Breast epithelium (tissue), 3 donors: ENCODE results near the gene ASXL2.

Source experiments
- POLR2A ChIP-seq: fragments of 450-650 bp; IDR thresholded peaks from one replicate; pipeline ENCODE4 v1.6.1; 2016; ENCODE audit warnings: antibody characterized with exemption, mild to moderate bottlenecking, moderate library complexity
- TF ChIP-seq, protein P1 (sequence below), 3 donors: fragments of 450-650 bp; IDR thresholded peaks; one replicate each; pipeline ENCODE4 v1.5.1; 2016 to 2017; ENCODE audit warnings: antibody characterized with exemption in 3 of 3, mild to moderate bottlenecking in 3 of 3, moderate library complexity in 3 of 3

DNA sequence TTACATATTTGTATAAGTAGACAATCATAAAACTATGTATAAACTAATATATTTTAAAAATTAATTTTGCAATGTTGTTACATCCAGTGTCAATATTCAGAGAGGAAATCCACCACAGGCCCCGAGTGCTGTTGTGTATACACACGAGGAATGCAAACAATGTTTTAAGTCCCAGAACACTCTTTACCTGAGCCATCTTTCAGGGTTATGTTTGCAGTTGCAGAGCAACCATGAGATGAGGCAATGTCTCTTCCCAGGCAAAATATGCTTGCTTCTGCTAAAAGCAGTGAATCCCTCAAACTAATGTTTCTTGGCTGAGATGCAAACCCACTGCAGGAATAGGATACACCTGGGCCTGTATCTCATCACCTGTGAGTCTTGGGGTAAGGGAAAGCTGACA lies 91.3 kb downstream of the ASXL2 start:
- TF ChIP-seq, protein P1, sequence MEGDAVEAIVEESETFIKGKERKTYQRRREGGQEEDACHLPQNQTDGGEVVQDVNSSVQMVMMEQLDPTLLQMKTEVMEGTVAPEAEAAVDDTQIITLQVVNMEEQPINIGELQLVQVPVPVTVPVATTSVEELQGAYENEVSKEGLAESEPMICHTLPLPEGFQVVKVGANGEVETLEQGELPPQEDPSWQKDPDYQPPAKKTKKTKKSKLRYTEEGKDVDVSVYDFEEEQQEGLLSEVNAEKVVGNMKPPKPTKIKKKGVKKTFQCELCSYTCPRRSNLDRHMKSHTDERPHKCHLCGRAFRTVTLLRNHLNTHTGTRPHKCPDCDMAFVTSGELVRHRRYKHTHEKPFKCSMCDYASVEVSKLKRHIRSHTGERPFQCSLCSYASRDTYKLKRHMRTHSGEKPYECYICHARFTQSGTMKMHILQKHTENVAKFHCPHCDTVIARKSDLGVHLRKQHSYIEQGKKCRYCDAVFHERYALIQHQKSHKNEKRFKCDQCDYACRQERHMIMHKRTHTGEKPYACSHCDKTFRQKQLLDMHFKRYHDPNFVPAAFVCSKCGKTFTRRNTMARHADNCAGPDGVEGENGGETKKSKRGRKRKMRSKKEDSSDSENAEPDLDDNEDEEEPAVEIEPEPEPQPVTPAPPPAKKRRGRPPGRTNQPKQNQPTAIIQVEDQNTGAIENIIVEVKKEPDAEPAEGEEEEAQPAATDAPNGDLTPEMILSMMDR (IDR thresholded peaks at IDR 0.05), result no peak
- TF ChIP-seq POLR2A, result no peak
